GDM1 (cell line): ENCODE measurements around the gene HELLS.
"Not testable (repeated sequence)": the region's sequence is repeated elsewhere in the genome, so short reads cannot be mapped to it uniquely, and the experiment has no call there.

Source experiments
- DNase-seq: peaks from one replicate; lab custom pipeline; 2025; lab: John Stamatoyannopoulos, UW

Gene HELLS

DNA sequence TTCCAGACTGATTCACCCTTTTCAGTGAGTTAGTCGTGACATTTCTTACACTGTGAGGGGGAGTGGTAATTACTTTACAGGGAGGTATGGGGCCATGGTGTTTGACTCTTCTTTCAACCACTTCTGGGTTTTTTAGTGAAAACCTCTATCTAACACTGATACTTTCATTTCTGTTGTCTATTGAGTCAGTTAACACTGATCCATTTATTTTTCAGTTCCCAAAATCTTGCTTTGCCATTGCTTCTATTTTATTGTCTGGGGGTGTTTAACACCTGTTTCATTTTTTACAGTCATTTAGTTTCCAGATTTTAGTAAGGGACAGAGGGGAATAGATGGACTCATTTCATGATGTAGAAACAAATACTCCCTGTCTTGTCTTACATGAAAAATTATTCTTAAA lies 61.5 kb downstream of the HELLS start:
- DNase-seq, result no peak

DNA sequence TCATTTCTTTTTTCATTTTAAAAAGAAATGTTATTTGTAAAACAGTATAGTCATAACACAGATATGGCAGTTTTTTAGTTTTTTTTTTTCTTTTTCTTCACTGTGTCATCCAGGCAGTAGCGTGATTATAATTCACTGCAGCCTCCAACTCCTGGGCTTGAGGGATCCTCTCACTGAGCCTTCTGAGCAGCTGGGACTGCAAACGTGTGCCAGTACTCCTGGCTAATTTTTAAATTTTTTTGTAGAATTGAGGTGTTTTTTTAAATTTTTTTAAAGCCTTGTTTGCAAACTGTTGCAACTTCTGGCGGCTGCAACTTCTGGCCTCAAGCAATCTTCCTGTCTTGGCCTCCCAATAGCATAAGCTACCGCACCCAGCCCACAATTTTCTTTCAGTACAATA lies 63.0 kb downstream of the HELLS start:
- no peak for DNase-seq

DNA sequence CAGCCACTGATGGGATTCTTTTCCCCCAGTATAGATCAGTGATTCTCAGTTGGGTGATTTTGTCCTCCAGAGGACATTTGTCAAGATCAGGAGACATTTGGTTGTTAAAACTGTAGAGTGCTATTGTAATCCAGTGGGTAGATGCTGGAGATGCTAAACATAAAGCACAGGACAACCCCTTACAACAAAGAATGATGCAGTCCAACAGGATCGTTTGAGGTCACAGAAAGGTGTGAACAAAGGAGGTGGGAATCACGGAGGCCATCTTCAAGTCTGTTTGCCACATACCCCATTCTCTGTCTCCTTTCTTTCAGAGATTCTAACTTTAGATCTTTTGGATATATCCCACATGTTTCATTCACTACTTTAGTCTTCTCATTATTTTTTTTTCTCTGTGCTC lies 69.0 kb downstream of the HELLS start:
- DNase-seq, result no peak

DNA sequence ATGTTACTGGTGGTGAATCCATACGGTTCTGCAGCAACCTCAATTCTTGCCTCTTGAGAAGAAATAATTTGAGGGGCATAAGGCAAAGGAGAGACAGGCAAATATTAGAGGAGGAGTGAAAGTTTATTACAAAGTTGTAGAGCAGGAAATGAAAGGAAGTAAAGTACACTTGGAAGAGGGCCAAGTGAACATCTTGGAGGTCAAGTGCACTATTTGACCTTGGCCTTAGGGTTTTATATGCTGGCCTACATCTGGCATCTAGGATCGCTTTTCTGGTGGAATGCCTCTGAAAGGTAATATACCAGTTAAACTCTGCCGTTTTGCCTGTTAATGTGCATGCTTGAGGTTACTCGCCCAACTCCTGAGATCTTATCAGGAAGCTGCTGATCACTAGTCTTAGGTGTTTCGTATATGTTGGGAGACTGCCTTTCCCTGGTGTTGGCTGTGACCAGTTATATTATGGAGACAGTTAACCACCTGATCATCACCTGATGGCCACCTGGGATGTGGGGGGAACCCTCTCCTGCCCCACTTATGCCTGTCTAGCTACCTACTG lies 71.9 kb downstream of the HELLS start:
- no peak for DNase-seq

DNA sequence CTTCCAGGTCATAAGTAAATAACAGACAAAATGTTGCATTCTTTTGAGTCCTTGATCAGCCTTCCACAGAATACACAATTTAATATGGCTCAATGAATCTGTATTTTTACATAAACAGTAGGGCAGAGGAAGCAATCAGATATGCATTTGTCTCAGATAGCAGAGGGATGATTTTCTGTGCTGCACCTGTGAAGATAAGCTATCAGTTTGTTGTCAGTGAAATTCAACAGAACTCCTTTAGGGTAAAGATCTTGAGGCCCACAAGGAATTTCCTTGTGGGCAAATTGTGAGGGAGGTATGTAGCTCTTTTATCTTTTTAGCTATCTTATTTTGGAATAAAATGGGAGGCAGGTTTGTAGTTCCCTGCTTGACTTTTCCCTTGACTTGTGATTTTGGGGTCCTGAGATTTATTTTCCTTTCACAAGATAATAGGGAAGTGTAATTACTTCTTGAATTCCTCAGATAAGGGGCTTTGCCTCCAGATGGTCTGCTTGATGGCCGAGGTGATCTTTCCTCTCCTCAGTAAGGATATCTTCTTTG lies 77.1 kb downstream of the HELLS start:
- no peak for DNase-seq

DNA sequence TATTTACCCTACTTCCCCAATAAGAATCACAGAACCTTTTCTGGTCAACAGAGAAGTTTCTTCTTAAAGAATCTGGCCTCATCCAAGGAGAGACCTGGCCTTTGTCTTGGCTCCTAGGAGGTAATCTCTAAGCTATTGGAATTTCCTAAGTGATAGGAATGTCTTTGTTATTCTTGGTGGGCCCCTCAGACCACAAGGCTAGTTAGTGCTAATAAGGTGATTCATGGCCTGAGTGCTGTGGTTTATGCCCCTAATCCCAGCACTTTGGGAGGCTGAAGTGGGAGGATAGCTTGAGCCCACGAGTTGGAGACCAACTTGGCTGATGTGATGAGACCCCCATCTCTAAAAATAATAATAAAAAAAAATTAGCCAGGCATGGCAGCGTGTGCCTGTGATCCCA lies 78.0 kb downstream of the HELLS start:
- DNase-seq, result no peak

DNA sequence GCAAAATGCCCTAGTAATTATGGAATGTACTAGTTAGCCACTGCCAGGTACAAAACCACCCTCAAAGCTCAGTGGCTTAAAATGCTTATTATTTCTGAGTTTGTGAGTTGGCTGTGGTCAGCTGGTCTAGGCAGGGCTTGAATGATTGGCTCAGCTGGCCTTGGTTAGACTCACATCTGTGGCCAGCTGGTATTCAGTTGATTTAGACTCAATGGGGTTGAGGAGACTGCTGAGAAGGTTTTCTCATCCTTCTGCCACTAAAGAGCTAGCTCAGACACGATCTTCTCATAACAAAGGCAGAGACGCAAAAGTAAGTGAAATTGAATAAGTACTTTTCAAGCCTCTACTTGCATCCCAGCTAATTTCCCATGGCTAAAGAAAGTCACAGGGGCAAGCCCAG lies 80.9 kb downstream of the HELLS start:
- no peak for DNase-seq

DNA sequence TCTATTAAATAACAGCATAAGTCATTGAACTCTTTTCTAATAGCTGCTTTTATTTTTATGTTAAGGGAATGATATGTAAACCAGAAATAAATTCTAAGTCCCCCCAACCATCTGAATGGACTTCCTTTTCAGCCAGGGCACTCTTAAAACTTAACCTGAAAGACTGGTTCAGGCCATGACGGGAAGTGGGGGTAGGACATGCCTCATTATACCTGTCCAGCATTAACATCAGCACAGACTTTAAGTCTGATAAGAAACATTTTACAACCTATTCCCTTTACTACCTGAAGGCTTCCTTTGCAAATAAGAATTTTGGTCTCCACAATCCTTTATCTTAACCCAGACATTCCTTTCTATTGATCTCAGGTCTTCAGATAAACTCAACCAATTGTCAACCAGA lies 81.9 kb downstream of the HELLS start:
- DNase-seq, result no peak

DNA sequence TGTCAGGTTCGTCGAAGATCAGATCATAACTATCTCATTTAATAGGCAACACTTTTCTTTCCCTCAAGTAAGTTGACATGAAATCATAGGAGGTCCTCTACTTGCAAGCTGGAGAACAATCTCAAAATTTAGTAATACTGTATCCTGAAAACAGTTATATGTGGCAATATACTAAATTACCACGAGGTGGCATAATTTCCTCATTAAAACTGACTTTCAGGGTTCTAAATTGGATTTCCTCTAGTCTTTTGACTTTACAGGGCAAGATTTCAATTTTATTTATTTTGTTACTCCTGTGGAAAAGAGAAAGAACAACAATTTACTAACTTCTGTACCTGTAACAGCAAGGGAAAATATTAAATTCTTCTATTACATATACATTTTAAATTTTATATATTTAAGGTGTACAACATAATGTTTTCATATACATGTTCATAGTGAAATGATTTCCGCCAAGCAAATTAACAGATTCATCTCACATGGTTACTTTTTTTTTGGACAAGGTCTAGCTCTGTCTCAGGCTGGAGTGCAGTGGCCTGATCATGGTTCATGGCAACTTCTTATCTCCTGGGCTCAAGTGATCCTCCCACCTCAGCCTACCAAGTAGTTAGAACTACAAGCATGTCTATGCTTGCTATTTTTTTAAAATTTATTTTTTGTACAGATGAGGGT lies 84.6 kb downstream of the HELLS start:
- DNase-seq, result peak; percentile 4

DNA sequence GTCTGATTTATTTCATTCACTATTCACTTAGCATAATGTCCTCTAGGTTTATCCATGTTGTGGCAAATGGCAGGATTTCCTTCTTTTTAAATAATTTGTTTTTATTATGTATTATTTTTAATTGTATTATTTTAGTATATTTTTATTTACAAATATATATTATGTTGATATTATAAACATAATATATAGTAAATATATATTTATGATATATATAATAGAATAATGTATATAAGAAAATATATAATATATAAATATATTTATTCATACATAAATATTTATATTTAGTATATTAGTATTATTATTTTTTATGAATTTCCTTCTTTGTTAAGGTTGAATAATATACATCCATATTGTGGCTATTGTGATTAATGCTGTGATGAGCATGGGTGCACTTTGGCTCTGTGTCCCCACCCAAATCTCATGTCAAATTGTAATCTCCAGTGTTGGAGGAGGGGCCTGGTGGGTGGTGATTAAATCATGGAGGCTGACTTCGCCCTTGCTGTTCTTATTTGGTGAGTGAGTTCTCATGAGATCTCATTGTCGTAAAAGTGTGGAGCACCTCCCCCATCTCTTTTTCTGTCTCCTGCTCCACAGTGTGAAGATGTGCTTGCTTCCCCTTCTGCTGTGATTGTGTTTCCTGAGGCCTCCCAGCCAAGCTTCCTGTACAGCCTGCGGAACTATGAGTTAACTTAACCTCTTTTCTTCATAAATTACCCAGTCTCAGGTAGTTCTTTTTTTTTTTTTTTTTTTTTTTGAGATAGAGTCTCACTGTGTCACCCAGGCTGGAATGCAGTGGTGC lies 85.7 kb downstream of the HELLS start:
- DNase-seq, result peak; percentile 27

DNA sequence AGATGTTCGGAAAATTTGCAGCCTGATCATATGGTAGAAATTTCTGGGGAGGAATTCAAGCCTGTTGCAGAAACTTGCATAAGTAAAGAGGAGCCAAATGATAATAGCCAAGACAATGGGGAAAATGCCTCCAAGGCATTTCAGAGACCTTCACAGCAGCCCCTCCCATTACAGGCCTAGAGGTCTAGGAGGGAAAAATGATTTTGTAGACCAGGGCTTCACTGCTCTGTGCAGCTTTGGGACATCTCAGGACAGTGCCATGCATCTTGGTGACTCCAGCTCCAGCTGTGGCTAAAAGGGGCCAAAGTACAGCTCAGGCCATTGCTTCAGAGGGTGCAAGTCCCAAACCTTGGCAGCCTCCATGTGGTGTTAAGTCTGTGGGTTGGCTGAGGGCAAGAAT lies 87.4 kb downstream of the HELLS start:
- DNase-seq, result no peak

DNA sequence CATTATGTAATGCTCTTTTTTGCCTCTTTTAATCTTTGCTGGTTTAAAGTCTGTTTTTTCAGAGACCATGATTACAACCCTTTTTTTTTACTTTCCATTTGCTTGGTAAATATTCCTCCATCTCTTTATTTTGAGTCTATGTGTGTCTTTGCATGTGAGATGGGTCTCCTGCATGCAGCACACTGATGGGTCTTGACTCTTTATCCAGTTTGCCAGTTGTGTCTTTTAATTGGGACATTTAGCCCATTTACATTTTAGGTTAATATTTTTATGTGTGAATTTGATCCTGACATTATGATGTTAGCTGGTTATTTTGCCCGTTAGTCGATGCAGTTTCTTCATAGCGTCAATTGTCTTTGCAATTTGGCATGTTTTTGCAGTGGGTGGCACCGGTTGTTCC lies 92.5 kb downstream of the HELLS start:
- DNase-seq, result not testable (repeated sequence)

DNA sequence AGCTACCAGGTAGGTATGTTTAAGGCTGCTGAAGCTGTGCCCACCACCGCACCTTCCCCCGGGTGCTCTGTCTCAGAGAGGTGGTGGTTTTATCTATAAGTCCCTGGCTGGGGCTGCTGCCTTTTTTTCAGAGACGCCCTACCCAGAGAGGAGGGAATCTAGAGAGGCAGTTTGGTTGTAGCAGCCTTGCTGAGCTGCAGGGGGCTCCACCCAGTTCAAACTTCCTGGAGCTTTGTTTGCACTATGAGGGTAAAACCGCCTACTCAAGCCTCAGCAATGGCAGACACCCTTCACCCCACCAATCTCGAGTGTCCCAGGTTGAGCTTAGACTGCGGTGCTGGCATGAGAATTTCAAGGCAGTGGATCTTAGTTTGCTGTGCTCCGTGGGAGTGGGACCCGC lies 94.3 kb downstream of the HELLS start:
- no peak for DNase-seq

DNA sequence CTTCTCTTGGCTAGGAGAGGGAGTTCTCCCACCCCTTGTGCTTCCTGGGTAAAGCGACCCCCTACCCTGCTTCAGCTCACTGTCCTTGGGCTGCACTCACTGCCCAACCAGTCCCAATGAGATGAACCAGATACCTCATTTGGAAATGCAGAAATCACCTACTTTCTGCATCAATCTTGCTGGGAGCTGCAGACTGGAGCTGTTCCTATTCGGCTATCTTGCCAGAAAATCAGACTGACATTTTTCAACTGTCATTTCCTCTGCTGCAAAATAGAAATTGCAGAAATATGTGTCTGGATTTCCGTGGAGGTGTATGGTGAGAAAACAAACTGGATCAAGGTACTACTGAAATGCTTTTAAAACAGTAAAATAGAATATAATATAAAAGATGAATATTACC lies 95.0 kb downstream of the HELLS start:
- DNase-seq, result no peak

DNA sequence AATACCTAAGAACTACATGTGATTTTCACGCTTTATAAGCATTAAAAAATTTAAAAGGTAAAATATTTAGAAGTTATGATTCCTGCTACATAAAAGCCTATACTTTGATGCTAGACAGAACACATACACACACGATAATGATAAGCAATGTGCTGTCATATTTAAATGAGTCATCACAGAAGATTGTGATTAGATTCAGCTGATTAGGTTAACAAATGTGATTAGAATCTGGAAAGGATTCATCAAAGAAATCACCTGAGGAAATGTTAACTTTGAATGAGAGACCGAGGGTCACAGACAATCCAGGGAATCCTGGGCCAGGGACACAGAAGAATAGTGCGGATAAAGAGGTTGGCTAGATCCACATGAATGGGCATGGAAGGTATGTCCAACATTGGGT lies 95.9 kb downstream of the HELLS start:
- no peak for DNase-seq

DNA sequence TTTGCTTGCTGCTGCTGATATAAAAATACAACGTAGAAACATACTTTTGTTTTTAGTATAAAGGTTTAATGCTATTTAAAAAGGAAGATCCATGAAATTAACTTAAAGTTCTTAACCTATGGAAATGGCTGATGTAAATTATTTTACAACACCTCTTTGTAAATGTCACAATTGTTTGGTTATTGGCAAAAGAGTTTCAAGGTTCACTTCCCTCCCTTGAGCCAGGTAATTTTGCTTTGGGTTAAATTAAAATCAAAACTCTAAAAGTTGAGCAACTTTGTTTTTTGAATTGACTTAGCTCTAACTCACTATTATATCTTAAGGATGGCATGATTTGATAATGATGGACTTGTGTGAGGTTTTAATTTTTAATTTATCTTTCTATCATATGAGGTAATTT lies 98.8 kb downstream of the HELLS start:
- DNase-seq, result no peak

DNA sequence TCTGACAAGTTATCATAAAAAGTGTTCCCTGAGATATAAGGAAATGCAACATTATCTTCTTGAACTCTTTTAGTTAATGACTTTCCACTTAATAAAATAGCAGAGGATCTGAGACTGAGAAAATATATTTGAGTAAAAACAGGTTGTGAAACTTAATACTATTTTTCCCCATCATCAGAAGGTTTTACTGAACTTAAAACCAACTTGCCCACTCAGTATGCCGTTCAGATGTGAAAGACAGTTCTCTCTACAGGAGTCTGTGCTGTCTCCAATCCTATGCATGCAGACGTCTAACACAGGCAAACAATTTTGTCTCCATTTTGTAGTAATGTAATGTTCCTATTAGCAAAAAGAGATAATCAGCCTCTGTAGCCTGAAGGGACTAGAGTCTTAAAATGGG lies 99.7 kb downstream of the HELLS start:
- DNase-seq, result no peak
